GM21390 (cell line): ENCODE measurements around the gene LMX1B.

ENCODE experiments used
- ATAC-seq: cut with Tn5 transposase; IDR thresholded peaks from one replicate; pipeline ENCODE4 v1.9.1; 2021; ENCODE audit not compliant: unreplicated experiment

Gene LMX1B

GRCh38 chr9:126604059-126605055 lies 9.4 kb upstream of the LMX1B start:
- no peak for ATAC-seq

DNA sequence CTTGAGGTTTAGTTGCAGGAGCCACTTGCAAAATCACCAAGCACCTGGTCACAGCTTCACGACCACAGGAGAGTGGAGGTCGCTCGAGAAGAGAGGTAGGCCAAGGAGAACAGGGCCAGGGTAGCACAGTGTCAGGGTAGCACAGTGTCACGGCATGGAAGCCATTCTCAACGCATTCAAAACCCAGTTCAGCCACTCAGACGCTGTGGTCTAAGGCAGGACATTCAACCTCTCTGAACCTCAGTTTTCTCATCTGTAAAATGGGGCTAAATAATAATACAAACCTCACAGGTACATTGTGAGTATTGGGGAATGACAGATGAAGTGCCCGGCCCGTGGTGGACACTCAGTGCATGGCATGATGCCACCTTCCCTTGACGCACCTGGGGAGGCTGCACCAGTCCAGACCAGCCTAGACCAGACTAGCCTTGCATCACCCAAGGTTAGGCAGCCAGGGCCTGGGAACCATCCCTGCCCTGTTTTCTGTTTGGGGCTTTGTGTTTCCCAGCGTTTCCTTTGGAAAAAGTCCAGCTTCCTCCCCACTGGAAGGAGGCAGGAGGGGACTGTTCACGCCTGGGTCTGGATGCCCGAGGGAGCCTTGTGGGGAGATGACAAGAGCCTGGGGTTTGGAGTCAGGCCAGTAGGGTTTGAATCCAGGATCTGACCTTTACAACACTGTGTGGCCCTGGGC lies 7.8 kb upstream of the LMX1B start:
- ATAC-seq: no peak

- no peak for ATAC-seq
These were observed 7.3 kb upstream of the LMX1B start for GRCh38 chr9:126606483-126606870.

DNA sequence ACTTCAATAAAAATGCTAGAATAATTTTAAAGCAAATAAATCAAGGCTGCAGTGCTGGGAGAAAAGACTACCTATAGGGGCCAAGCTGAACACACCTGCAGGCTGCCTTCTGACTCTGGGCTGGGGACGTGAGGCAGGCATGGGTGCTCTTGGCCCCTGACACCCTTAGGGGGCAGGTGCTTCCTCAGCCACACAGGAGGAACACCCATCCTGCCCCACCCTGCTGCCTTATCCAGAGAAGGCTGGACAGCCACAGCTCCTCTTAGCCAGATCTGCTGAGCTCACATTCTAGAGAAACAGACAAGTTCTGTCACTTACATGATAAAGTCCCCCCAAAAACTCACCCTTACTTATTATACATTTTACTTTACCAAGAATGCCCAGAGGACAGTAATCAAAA lies 6.6 kb upstream of the LMX1B start:
- no peak for ATAC-seq

DNA sequence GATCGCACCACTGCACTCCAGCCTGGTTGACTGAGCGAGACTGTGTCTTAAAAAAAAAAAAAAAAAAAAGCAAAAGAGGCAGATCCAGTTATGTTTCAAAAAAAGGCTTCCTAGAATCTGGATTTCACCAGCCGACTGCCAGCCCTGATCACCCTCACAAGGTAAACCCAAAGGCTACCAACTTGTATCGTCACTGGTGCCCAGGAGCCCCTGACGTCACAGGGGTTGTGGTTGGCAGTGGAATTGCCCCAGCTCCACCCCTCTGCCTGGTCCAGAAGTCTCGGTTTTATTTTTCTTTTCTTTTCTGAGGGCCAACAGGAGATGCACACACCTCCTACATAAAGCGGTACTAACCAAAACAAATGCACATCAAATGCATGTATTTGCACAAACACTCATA lies 6.0 kb upstream of the LMX1B start:
- no peak for ATAC-seq

DNA sequence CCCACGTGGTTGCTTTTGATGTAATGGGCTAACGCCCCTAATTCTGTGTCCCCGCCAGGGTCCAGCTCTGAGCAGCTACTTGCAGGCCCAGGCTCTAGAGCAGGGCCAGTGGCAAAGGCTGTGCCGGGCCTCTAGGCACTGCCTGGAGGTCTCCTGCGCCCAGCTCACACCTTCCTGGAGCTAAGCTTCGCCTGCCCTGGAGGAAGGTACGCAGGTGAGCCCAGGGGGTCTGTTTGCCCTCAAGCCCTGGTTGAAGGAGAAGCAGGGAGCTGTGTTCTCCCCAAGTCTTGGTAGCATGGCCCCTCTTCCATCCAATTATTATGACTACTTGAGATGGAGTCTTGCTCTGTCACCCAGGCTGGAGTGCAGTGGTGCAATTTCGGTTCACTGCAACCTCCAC lies 5.2 kb upstream of the LMX1B start:
- ATAC-seq: no peak

- ATAC-seq: no peak
These were observed 4.5 kb upstream of the LMX1B start for GRCh38 chr9:126609191-126609590.

DNA sequence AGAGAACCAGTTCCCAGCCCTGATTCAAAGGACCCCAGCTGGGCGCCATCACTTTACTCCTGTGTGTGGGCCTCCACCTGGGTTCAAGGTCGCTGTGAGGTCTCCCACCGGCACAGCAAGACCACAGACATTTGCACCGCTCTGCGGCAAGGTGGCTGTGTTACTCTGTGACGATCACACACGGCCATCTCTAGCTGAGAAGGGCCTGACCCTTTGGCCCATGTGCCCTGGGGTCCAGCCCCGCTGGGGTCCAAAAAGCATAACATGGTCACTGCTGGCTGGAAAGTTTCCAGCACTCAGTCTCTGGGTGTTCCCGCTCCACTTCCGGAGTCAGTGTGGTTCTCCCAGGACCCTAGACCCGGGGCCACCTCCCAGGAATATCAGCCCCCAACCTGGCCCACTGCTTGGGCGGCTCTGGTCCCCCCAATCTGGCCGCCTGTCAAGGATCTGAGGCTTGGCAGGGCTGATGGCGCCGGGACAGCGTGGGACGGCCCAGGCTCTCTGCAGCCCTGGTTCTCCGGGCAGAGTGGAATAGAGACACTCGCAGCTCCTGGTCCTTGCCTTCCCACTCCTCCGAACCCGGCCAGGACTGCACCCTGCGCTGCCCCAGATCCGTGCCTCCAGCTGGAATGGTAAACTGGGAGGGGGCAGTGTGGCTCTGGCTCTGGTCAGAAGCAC lies 3.9 kb upstream of the LMX1B start:
- no peak for ATAC-seq

GRCh38 chr9:126611193-126611591 lies 2.5 kb upstream of the LMX1B start:
- no peak for ATAC-seq

GRCh38 chr9:126611592-126612325 lies 2.0 kb upstream of the LMX1B start:
- ATAC-seq: no peak

GRCh38 chr9:126612326-126612812 lies 1.4 kb upstream of the LMX1B start:
- ATAC-seq: no peak

DNA sequence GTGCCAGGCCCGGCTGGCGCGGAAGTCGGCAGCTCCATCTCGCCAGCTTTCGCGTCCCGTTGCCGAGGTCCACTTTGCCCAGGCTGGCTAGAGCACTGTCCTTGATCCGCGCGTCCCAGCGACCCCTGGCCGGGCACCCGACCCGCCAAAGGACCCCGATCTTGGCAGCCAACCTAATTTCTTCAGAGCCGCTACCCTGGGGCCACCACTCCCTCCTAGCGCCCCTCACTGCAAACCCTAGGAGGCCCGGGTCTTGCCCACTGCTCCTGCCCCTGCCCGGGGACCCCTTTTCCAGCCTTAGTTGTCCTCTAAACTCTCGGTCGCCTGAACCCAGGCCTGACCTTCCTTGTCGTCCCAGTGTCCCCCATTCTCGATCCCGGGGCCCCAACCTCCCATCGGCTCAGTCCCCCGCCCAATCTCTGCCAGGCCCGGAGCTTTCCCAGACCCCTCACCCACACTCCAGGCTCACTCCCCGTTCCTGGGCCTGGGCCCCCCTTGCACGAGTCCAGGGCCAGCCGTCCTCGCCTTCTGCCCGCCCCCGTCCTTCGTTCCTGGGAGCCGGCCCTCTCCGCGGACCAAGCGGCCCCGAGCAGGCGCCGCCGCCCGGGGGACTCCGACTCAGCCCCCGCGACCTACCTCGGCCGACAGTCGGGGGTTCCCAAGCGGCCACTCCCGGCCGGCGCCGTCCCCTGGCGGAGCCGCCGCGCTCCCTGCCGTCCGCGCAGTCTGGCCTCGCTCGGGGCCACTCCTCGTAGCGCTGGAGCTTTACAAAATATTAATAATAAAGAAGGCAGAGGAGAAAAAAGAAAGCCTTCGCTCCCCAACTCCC lies 701 bp upstream of the LMX1B start:
- no peak for ATAC-seq

DNA sequence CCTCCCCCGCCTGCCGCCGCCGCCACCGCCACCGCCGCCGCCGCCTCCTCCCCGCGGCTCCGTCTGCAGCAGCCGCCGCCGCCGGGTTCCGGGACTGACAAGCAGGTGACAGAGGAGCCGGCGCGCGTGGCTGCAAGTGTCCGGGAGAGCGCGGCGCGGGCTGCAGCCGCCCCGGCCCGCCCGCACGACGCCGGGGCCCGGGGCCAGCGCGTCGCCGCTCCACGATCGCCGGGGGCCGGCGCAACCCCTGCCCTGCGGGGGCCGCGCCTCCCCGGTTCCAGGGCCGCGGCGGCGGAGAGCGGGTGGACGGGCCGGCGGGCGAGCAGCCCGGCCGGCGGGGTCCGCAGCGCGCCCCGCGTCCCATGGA lies 343 bp downstream of the LMX1B start:
- ATAC-seq: no peak

DNA sequence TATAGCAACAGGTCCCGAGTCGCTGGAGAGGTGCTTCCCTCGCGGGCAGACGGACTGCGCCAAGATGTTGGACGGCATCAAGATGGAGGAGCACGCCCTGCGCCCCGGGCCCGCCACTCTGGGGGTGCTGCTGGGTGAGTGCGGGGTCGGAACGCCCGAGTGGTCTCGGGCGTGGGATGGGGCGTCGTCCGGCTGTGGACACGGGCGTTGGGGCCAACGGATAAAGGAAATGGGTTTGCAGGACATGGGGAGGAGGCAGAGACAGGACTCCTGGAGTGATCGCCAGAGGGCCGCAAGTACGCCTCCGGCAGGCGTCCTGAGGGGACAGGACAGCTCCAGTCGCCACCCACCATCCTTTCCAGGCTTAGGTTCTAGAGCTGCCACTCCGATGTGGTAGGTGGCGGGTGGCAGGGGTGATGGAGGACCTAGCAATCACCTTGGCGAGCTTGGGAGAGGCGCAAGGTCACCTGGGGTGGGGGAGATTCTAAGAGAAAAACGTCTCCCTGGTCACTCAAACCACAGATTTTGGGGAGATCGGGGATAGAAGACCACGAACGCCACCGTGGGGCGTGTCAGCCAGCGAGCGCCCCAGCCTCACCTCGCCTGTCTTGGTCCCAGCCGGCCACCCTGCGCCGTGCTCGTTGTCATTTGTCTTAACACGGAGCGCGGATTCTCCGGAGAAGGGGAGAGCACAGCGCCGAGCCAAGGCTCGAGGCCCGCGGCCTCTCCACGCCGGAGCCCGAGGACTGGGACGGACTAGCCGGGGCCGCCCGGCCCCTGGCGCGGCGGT lies 922 bp downstream of the LMX1B start:
- no peak for ATAC-seq

GRCh38 chr9:126615245-126615790 lies 1.6 kb downstream of the LMX1B start:
- ATAC-seq: no peak

GRCh38 chr9:126615791-126616447 lies 2.2 kb downstream of the LMX1B start:
- no peak for ATAC-seq

DNA sequence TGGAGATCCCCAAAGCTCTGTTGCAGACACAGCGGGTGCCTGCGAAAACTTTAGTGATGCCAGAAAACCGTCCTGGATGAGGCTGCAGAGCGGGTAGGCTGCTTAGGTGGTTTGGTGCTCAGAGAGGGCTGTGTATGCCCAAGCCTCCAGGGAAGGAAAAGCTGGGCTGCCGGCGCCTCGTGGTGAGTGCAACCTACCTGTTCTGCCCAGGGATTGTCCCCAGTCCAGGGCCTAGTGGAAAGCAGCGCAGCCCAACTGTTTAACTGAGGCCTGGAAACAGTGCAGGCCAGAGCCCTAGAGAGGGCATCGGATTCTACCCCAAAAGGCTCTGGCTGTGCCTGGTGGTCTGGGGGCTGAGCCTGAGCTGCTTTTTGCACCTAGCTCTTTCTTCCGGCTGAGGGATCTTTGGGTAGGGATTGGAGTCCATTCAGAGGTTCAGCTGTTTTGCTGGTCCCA lies 2.8 kb downstream of the LMX1B start:
- ATAC-seq: no peak
